ENCODE measurements around the gene GRIK2.

DNA sequence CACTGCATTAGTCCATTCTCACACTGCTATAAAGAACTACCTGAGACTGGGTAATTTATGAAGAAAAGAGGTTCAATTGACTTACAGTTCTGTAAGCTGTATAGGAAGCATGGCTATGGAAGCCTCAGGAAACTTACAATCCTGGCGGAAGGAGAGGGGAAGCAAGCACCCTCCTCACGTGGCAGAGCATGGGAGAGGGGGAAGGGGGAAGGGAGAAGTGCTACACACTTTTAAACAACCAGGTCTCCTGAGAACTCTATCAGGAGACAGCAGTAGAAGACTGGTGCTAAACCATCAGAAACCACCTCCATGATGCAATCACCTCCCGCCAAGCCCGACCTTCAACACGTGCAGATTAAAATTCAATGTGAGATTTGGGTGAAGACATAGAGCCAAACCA, 494.0 kb downstream of the GRIK2 start:
- TF ChIP-seq, protein P1, sequence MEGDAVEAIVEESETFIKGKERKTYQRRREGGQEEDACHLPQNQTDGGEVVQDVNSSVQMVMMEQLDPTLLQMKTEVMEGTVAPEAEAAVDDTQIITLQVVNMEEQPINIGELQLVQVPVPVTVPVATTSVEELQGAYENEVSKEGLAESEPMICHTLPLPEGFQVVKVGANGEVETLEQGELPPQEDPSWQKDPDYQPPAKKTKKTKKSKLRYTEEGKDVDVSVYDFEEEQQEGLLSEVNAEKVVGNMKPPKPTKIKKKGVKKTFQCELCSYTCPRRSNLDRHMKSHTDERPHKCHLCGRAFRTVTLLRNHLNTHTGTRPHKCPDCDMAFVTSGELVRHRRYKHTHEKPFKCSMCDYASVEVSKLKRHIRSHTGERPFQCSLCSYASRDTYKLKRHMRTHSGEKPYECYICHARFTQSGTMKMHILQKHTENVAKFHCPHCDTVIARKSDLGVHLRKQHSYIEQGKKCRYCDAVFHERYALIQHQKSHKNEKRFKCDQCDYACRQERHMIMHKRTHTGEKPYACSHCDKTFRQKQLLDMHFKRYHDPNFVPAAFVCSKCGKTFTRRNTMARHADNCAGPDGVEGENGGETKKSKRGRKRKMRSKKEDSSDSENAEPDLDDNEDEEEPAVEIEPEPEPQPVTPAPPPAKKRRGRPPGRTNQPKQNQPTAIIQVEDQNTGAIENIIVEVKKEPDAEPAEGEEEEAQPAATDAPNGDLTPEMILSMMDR (IDR thresholded peaks at IDR 0.05), result no peak
- no peak for TF ChIP-seq POLR2A (IDR thresholded peaks at IDR 0.05)

Data from Peyer's patch (tissue), 4 donors.